ENCODE data around the gene NAP1L1.
A peak's percentile ranks its signal among the peaks of the same experiment; 100 is the strongest.

Gene NAP1L1

DNA sequence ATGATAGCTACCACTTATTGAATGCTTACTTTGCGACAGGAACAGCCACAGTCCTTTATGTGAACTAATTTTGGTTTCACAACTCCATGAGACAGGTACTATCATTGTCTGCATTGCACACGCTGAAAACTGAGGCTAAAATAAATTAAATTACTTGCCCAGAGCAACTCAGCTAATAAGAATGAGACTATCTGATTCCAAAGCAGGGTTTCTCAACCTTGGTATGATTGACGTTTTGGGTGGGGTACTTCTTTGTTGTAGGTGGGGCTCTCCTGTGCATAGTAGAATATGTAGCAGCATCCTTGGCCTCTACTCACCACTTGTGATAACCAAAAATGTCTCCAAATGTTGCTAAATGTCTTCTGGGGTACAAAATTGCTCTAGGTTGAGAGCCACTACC, 62.0 kb downstream of the NAP1L1 start:
- no peak overlapping the region for H3K27ac Mint-ChIP-seq
- no peak for DNase-seq
- no peaks in the 10 kb centered on the region for H3K27me3 Mint-ChIP-seq
- H3K9me3 Mint-ChIP-seq: no peaks in the 10 kb centered on the region
- no peak for ATAC-seq
- no peak overlapping the region for H3K4me3 Mint-ChIP-seq
- peaks cover 75% of the 10 kb centered on the region for H3K4me1 Mint-ChIP-seq

DNA sequence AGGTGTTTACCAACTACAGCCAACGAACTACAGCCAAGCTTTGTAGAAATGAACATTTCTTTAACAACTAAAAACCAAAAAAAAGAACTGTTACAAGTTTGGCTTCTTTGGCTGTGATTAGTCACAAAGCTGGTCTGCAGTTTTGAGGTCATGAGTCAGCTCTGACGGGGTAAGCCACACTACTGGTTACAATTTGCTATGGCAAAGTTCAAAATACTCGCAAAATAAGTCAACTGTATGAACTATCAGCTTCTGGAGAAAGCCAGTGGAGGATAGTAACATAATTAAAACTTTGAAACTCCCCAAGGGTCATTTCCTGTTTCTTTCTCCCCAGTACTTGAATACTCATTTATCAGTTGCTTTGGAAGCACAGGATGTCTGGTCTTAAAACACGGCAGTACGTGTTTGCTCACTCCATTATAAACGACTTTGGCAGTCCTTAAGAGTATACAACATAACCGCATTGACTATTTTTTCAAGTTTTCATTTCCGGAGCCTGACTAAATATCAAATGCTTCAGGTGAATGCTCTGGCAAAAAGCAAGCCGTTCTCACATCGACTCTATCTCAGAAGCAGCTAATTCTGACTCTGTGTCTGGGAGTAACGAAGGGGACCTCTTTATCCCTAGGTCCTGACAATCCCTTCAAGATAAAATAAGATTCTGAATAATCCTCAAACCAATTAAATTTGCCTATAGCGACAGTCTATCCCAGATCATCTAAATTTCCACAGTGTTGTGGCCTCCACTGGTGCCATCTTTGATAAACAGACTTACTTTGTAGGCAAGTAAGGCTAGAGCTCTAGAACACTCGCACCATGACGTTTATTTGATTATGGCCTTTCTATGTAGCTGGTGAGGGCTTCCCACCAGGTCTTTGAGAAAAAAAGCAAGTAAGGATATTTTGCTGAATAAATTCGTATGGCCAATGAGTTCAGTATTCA, 63.5 kb downstream of the NAP1L1 start:
- peak; percentile 89 for ATAC-seq
- Mint-ChIP-seq H3K9me3 (no peaks in the 10 kb centered on the region), H3K4me3 (peak overlapping the region; percentile 80 to 83), H3K27ac (peak overlapping the region; percentile 98 to 99), H3K4me1 (peaks cover 63% of the 10 kb centered on the region), H3K27me3 (no peaks in the 10 kb centered on the region)
- peak; percentile 58 to 83 for DNase-seq

DNA sequence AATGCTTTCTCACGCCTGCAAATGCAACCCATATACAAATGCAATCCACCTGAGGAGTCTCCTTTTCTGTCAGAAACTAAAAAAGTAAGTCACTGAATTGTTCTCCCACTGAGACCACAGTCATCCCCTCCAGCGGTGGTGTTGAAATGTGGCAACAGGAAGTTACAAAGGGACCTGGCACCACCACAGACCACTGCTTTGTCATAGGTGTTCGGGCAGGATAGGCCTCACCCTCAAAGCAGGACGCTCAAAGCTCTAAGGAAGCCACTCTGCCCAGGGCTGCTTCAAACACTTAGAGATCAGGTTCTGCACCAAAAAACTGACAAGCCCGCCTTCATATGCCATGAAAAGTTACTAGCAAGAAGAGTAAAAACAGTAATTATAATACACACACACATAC, 64.2 kb downstream of the NAP1L1 start:
- Mint-ChIP-seq H3K4me1 (peaks cover 63% of the 10 kb centered on the region), H3K4me3 (peak overlapping the region; percentile 80 to 83), H3K27me3 (peaks cover 4% of the 10 kb centered on the region), H3K9me3 (no peaks in the 10 kb centered on the region), H3K27ac (peak overlapping the region; percentile 98 to 99)
- peak; percentile 74 to 92 for DNase-seq
- ATAC-seq: peak; percentile 97

DNA sequence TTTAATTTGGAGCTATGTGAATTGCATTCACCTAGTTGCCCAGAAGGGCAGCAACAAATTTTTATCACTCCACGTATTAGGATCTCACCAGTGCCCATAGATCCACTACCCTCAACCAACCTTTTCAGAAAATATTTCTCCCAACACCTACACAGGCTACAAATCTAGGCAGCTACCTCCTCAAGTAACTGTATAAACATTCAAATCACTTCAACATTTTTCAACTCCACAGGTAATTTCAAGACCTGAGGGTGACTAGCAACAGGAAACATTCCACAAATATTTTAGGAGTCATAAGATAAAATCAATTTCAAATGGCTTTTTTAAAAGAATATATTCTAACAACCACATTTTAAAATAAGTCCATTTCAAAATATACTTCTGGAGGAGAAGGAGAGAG, 65.8 kb downstream of the NAP1L1 start:
- Mint-ChIP-seq H3K27ac (no peak overlapping the region), H3K27me3 (peaks cover 8% of the 10 kb centered on the region), H3K4me1 (peaks cover 57% of the 10 kb centered on the region), H3K4me3 (no peak overlapping the region), H3K9me3 (no peaks in the 10 kb centered on the region)
- DNase-seq (no peak), ATAC-seq (no peak)

DNA sequence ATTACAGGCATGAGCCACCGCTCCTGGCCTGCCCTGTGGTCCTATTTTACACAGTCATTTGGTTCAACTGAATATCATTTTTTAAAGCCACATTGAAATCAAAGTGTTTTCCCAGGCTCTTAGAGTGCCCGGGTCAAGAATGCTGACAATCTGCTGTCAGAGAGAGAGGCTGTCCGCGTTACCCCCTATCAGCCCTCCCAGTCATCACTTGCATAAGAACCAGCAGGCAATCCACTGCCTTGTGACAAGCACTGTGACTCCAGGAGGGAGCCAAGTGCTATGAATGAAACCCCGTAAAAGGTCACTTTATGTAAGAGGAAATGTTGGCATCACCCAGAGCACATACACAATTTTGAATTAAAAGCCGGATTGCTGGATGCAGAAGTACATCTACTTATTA, 66.4 kb downstream of the NAP1L1 start:
- H3K27me3 Mint-ChIP-seq: peaks cover 8% of the 10 kb centered on the region
- peaks cover 56% of the 10 kb centered on the region for H3K4me1 Mint-ChIP-seq
- H3K4me3 Mint-ChIP-seq: no peak overlapping the region
- H3K27ac Mint-ChIP-seq: no peak overlapping the region
- DNase-seq (no peak), ATAC-seq (no peak)
- no peaks in the 10 kb centered on the region for H3K9me3 Mint-ChIP-seq

DNA sequence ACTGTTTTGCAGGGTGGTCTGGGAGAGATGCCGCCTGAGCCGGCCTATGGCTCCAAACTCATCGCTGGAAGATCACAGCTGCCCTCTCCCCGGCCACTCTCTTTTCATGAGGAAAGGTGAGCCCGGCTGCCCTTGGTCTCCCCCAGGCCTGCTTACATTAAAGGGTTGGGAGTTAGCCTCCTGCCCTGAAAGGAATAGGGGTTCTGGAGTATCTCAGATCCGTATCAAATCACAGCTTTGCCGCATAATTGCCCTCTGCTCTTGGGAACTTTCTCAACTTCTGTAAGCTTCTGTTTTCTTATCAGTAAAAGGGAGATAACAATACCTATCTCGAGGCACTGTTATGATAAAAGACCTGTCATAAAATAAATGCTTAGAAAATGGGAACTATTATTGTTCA, 70.5 kb downstream of the NAP1L1 start:
- no peak for DNase-seq
- no peak overlapping the region for H3K4me3 Mint-ChIP-seq
- no peak overlapping the region for H3K27ac Mint-ChIP-seq
- H3K27me3 Mint-ChIP-seq: peaks cover 8% of the 10 kb centered on the region
- no peak for ATAC-seq
- H3K4me1 Mint-ChIP-seq: peaks cover 24% of the 10 kb centered on the region
- no peaks in the 10 kb centered on the region for H3K9me3 Mint-ChIP-seq

DNA sequence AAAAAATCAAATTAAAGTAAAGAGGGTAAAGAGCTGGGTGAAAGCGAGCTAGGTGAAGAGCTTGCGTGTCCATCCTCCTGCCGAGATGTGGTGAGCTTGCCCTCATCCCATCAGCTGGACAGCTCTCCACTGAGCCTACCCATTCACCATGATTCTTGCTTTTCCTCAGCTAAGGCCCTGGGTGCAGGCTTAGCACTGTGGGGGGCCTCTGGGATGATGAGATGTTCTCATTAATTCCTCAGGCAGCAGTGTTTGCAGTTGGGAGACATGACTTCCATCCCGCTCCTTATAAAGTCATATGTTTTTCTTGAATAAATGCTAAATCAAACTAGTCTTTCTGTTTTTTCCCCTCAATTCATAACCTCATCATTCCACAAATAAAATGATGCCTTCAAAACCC, 70.9 kb downstream of the NAP1L1 start:
- ATAC-seq (no peak), DNase-seq (no peak)
- H3K4me1 Mint-ChIP-seq: peaks cover 20% of the 10 kb centered on the region
- H3K27ac Mint-ChIP-seq: no peak overlapping the region
- no peak overlapping the region for H3K4me3 Mint-ChIP-seq
- no peaks in the 10 kb centered on the region for H3K9me3 Mint-ChIP-seq
- H3K27me3 Mint-ChIP-seq: peaks cover 8% of the 10 kb centered on the region

DNA sequence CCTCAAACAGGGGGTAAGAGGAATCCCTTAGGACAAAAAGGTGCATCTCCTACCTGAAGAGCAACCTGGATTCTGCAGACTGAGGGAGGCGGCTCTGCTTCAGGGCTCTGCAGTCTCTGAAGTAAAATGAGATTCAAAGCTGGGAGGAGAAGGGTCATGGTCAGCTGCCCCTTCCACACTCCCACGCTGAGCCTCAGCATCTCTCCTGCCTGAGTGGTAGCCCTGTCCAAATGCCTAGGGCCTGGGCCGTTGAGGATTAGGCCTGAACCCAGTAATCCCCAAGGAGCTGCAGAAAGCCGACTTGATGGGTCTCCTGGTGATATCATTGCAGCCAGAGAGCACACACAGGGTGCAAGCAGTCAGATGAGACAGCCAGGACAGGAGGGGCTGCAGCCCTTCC, 71.8 kb downstream of the NAP1L1 start:
- ATAC-seq (no peak), DNase-seq (no peak)
- no peak overlapping the region for H3K4me3 Mint-ChIP-seq
- H3K27ac Mint-ChIP-seq: peak overlapping the region in 1 of 2 donors; percentile 38
- H3K4me1 Mint-ChIP-seq: peaks cover 12% of the 10 kb centered on the region
- no peaks in the 10 kb centered on the region for H3K9me3 Mint-ChIP-seq
- peaks cover 14% of the 10 kb centered on the region for H3K27me3 Mint-ChIP-seq

DNA sequence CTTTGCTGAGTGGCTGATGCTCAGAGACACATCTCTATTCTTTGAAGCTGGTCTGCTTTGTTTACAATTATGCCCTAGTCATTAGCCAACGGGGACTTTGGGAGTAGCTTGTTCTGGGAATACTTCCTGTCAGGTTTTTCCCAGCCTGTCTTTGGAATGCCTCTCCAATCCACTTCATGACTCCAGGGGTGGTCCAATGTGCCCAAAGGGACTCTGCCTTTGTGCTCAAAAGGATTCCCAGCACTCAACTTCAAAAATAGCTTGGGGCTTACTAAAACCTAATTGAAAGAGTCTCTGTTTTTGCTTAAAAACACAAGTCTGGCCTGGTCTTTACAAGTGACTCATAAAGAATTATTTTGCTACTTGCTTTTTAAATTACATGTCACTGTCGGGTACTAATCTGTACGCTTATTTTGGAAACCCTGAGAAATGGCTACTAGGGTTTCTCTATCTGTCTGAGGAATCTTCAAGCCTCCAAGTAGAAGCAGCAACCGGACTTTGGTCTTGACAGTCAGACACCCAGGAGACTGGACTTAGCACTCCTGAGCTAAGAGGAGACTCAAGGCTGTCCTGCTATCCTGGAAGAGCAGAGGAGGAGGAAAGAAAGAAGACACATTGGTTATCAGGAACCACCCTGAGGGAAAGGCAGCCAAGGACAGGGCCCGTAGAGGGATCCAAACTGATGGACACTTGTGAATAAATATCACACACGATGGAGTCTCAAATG, 73.6 kb downstream of the NAP1L1 start:
- ATAC-seq (no peak), DNase-seq (no peak)
- H3K4me3 Mint-ChIP-seq: no peak overlapping the region
- H3K27ac Mint-ChIP-seq: no peak overlapping the region
- peaks cover 10% of the 10 kb centered on the region for H3K4me1 Mint-ChIP-seq
- peaks cover 25% of the 10 kb centered on the region for H3K27me3 Mint-ChIP-seq
- H3K9me3 Mint-ChIP-seq: no peaks in the 10 kb centered on the region

DNA sequence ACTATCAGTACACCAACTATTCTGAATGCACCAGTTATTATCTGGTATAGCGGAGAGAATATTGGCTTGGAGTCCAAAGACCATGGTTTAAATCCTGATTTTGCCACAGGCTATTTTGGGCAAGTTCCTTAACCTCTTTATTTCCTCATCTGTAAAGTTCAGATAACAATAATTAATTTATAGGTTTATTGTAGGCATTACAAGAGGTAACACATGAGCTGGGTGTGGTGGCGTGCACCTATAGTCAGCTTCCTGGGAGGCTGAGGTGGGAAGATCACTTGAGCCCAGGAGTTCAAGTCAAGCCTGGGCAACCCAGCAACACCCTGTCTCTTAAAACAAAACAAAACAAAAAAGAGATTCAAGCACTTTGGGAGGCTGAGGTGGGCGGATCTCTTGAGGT, 76.1 kb downstream of the NAP1L1 start:
- Mint-ChIP-seq H3K9me3 (peaks cover 6 to 9% of the 10 kb centered on the region in 2 donors), H3K4me1 (no peaks in the 10 kb centered on the region), H3K4me3 (no peak overlapping the region), H3K27ac (no peak overlapping the region), H3K27me3 (peaks cover 16% of the 10 kb centered on the region)
- ATAC-seq (no peak), DNase-seq (no peak)

DNA sequence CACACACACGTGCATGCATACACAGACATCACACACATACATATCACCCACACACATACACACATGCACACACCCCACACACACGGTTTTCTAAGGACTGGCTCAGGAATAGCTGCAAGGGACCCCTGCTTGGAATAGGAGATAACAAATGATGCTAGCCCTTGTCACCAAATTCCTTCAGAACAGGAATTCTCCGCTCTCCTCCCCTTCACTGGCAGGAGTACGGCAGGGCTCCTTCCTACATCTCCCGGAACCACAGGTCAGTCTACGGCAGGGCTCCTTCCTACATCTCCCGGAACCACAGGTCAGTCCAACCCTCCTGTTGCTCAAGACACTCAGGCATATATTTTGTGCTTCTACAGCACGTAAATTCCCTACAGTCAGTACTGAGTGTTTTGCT, 76.8 kb downstream of the NAP1L1 start:
- Mint-ChIP-seq H3K4me1 (no peaks in the 10 kb centered on the region), H3K27me3 (peaks cover 16% of the 10 kb centered on the region), H3K4me3 (no peak overlapping the region), H3K27ac (no peak overlapping the region), H3K9me3 (peaks cover 6 to 9% of the 10 kb centered on the region in 2 donors)
- DNase-seq (no peak), ATAC-seq (no peak)

DNA sequence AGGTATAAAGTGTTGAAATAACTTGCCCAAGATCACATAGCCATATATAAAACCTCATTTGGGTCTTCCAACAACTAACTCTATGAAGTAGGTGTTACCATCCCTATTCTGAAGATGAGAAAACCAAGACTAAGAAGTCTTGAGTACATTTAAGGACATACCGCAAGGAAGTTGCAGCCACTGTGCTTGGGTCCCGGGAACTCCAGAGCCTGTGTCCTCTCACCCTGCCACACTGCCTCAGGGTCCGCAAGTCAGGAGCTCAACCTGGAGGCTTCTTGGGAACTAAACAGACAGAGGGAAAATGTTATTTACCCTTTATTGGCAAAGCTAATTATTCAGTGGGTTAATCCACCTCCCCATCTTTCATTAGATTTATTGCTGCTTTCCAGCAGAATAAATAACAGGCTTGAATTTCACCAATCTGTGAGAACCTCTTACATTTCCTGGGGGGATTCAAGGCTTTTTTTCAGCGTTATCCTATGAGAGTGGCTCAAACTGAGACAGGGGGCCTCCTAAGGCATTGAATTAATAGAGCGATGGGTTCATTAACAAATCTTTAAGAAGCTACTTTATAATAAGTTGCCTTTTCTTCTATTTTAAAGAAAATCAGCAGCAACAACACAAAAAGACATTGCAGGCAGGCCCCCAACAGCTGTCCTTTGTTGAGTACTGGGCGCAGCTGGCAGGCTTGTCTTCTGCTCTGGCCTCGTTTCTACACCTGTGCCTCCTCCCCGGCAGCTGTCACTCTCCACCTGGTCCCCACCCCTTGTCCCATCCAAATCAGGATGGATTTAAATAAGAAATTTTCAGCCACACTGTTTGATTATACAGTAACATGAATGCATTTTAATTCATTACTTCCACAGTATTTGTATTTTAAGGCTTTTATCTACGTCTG, 78.2 kb downstream of the NAP1L1 start:
- H3K9me3 Mint-ChIP-seq: peaks cover 6 to 9% of the 10 kb centered on the region in 2 donors
- no peak for ATAC-seq
- DNase-seq: no peak
- H3K27ac Mint-ChIP-seq: no peak overlapping the region
- no peaks in the 10 kb centered on the region for H3K4me1 Mint-ChIP-seq
- no peak overlapping the region for H3K4me3 Mint-ChIP-seq
- peaks cover 16% of the 10 kb centered on the region for H3K27me3 Mint-ChIP-seq

DNA sequence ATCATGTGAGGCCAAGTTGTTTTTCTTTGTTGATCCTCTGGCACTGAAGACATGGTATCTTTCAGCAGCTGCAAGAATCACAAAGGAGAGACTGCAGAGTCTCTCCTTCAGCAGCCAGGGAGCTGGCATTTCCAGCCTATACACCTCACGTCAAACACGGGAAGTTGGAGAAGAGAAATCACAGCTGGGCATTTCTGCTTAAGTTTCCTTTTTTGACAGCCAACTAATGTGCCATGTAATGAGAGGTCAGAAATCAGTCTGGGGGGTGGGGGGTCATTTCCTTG, 81.2 kb downstream of the NAP1L1 start:
- ATAC-seq: no peak
- H3K27me3 Mint-ChIP-seq: peaks cover 16% of the 10 kb centered on the region
- H3K4me1 Mint-ChIP-seq: peaks cover 8% of the 10 kb centered on the region

DNA sequence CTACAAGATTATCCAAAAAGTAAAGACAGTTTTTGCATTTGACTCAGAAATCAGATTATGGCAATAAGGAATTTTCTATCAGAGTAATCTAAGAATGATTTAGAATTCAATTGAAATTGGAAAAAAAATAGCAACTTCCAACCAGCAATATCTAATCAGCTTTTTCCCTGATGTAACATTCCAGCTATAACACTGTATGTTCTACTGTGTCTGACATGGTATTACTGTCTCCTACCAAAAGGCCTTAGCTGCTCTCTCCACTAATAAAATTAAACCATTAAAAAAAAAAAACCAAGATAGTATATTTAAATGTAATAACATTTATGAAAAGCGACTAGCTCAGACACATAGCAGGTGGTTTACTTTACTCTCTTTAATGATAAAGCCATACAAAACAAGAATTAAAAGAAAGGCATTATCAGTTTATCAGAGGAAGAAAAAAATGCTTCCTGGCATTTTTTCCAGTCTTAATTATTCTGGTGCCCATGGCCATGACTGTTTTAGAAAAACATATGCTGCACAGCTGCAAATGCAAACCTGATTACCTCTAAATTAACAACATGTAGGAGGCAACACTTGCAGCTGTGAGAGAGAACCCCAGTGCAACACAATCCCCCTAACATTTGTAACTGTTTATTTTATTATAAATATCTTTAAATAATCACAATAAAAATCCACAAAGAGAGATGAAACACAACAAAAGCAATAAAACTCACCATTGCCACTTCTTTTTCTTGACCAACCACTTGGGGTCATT, 81.7 kb downstream of the NAP1L1 start:
- H3K27me3 Mint-ChIP-seq: peaks cover 12% of the 10 kb centered on the region
- H3K4me1 Mint-ChIP-seq: peaks cover 9% of the 10 kb centered on the region
- ATAC-seq: no peak
- no peak for DNase-seq
- H3K4me3 Mint-ChIP-seq: no peak overlapping the region
- no peak overlapping the region for H3K27ac Mint-ChIP-seq
- peaks cover 6 to 9% of the 10 kb centered on the region in 2 donors for H3K9me3 Mint-ChIP-seq

More for the DNA sequence above, 81.2 kb downstream of the NAP1L1 start:
- Mint-ChIP-seq H3K4me3 (no peak overlapping the region), H3K27ac (peak overlapping the region in 1 of 2 donors; percentile 5), H3K9me3 (peaks cover 6 to 9% of the 10 kb centered on the region in 2 donors)
- no peak for DNase-seq

Measured in stimulated activated naive CD8-positive, alpha-beta T cell treated with anti-CD3 and anti-CD28 coated beads, Interleukin-15, amount 100 ng/mL, for 72 hours (primary cell).